Activated naive CD8-positive, alpha-beta T cell treated with anti-CD3 and anti-CD28 coated beads, Interleukin-2, amount 50 U/mL, for 24 hours (primary cell): ENCODE results near the gene MED13L.

Source experiments
- ATAC-seq: fragments of 150-1000 bp; cut with Tn5 transposase; one replicate; pipeline ENCODE4 v1.10.0; 2021
- DNase-seq: peaks from one replicate; pipeline ENCODE4 v3.0.0; 2021
- H3K27ac Mint-ChIP-seq: one replicate; pipeline ENCODE4 v1.8.0; 2021; ENCODE audit warnings: mild to moderate bottlenecking, mixed read lengths
- H3K27me3 Mint-ChIP-seq: one replicate; pipeline ENCODE4 v1.8.0; 2021; ENCODE audit warnings: mixed read lengths
- H3K36me3 Mint-ChIP-seq: one replicate; pipeline ENCODE4 v1.8.0; 2021; ENCODE audit warnings: low read depth, mixed read lengths
- H3K4me1 Mint-ChIP-seq: one replicate; pipeline ENCODE4 v1.8.0; 2021; ENCODE audit warnings: mixed read lengths
- H3K4me3 Mint-ChIP-seq: one replicate; pipeline ENCODE4 v1.8.0; 2021; ENCODE audit warnings: mild to moderate bottlenecking, moderate library complexity, mixed read lengths
- H3K9me3 Mint-ChIP-seq: one replicate; pipeline ENCODE4 v1.8.0; 2021; ENCODE audit warnings: mixed read lengths

The MED13L gene

DNA sequence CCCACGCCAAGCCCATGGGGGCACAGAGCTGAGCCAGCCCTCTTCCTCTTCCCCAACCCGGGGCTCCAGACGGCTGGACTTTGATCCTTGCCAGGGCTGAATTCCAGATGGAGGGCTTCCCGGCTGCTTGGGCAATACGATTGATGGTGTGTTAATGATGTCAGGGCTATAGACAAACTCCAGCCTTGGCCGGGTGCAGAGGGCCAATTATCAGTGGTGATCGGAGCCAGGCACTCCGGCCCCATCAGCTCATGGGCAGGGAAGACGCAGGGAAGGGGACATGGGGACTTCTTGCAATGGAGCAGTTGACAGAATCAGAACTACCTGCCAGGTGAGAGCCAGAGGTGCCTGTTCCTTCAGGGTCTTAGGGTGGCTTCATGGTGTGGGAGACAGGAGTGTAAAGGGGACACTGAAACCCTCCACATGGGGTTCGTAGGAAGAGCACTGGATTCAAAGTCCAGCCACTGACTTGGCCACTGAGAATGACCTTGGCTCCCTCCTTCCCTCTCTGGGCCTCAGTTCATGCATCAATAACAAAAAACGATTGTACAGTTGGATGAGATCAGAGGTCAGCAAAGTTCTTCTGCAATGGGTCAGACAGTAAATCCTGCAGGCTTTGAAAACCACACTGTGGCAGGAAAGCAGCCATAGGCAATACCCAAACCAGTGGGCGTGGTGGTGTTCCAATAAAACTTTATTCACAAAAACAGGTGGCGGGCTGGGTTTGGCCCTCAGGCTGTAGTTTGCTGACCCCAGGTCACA is 333.7 kb downstream of the MED13L start:
- H3K4me1 Mint-ChIP-seq = no peaks in the 10 kb centered on the region
- H3K9me3 Mint-ChIP-seq = peaks cover 5% of the 10 kb centered on the region
- DNase-seq (no peak), ATAC-seq (no peak)
- H3K27me3 Mint-ChIP-seq = peaks cover 4% of the 10 kb centered on the region
- peaks cover 1% of the 10 kb centered on the region for H3K36me3 Mint-ChIP-seq
- H3K4me3 Mint-ChIP-seq = no peak overlapping the region
- H3K27ac Mint-ChIP-seq = no peak overlapping the region

DNA sequence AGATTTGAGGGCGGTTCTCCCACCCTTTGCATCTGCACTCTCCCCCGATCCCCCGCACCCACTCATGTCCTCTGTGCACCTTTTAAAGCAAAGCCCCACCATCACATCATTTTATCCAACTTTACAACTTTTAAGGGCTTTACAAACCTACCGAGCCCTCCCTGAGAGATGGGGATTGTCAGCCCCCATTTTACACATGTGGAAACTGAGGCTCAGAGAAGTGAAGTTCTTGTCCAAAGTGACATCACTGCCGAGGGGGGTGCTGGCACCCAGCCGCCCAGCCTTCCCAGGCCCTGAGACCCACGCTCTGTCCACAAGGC is 334.2 kb downstream of the MED13L start:
- ATAC-seq = no peak
- Mint-ChIP-seq H3K9me3 (peaks cover 9% of the 10 kb centered on the region), H3K27ac (no peak overlapping the region), H3K36me3 (peaks cover 1% of the 10 kb centered on the region), H3K4me3 (no peak overlapping the region), H3K4me1 (no peaks in the 10 kb centered on the region), H3K27me3 (peaks cover 4% of the 10 kb centered on the region)
- DNase-seq = no peak

DNA sequence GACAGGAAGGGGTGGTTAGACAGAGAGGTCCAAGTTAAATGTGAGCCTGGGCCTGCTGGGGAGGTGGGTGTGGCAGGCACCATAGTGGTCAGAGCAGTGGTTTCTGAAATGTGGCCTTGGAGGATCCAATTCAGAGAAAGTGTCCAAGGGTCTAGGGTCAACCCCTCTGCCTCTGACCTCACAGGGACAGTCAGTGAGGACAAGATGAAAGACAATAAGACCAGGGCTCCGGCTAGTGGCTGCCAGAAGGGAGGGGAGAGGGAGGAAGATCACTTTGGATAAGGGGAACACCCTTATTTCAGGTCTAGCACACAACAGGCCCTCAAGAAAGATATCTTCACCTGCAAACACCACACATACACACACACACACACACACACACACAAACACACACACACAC is 335.1 kb downstream of the MED13L start:
- Mint-ChIP-seq H3K9me3 (peaks cover 9% of the 10 kb centered on the region), H3K27ac (no peak overlapping the region), H3K4me3 (no peak overlapping the region), H3K27me3 (peaks cover 4% of the 10 kb centered on the region), H3K4me1 (no peaks in the 10 kb centered on the region), H3K36me3 (peaks cover 1% of the 10 kb centered on the region)
- ATAC-seq (no peak), DNase-seq (no peak)

DNA sequence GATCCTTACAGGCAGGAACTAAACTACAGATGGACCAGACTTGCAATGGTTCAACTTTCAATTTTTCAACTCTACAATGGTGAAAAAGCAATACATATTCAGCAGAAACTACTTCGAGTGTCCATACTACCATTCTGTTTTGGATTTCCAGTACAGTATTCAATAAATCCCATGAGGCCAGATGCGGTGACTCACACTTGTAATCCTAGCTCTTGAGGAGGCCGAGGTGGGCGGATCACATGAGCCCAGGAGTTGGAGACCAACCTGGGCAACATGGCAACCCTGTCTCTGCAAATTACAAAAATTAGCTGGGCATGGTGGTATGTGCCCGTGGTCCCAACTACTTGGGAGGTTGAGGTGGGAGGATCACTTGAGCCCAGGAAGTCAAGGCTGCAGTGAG is 336.1 kb downstream of the MED13L start:
- Mint-ChIP-seq H3K9me3 (peaks cover 9% of the 10 kb centered on the region), H3K4me1 (no peaks in the 10 kb centered on the region), H3K4me3 (no peak overlapping the region), H3K27ac (no peak overlapping the region), H3K27me3 (peaks cover 4% of the 10 kb centered on the region), H3K36me3 (peaks cover 1% of the 10 kb centered on the region)
- no peak for ATAC-seq
- no peak for DNase-seq

DNA sequence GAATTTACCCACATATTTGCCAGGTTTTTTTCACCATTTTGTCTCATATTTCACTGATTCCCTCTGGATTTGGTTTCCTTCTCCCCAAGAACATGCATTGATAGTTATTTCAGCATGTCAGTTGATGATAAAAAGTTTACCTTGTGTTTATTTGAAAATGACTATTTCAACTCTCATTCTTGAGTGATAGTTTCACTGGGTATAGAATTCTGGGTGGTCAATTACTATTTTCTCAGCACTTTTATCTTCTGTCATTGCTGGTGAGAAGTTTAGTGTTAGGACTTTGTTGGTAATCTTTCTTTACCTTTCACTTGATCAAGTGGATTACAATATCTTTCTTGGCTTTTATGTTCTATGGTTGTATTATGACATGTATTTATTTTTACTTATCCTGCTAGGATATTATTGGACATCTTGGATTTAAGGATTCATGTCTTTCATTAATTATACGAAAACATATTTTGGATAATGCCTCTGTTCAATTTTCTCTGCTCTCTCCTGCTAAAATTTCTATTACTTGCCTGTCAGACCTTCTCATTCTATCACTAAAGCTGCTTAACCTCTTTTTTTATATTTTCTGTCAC is 338.6 kb downstream of the MED13L start:
- ATAC-seq (no peak), DNase-seq (no peak)
- no peak overlapping the region for H3K27ac Mint-ChIP-seq
- H3K36me3 Mint-ChIP-seq = peaks cover 1% of the 10 kb centered on the region
- H3K4me3 Mint-ChIP-seq = no peak overlapping the region
- peaks cover 9% of the 10 kb centered on the region for H3K9me3 Mint-ChIP-seq
- H3K4me1 Mint-ChIP-seq = no peaks in the 10 kb centered on the region
- peaks cover 4% of the 10 kb centered on the region for H3K27me3 Mint-ChIP-seq

DNA sequence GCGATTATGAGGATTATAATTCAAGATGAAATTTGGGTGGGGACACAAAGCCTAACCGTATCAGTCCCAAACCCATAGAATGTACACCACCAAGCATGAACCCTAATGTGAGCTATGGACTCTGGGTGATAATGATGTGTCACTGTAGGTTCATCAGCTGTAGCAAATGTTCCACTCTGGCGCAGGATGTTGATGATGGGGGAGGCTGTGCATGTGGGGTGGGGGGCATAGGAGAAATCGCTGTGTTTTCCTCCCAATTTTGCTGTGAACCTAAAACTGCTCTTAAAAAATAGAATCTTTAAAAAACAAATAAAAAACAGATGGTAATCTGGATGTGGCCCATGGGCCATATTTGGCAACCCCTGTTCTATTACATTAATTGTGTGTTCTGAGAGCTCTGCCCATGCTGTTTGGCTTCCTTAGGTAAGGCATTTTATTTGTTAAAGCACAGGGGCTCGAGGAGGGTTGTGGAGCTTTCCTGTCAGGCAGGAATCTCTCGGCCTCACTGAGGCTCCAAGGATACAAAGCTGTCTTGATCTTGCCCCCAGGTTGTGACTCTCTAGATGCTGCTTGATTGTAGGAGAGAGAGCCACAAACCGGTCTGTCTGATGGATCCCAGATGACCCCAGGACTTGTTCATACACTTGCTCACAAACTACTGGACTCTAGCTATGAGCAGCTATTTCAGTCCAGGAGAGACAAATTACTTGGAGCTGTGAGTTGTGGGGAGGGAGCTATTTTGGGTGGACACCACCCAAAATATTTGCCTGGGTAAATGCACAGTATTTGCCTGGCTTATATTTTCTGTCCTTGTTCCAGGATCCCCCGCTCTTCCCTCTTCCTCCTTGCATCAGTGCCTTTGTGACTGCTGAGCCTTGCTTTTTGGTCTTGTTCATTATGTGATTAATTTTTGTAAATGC is 340.2 kb downstream of the MED13L start:
- Mint-ChIP-seq H3K4me1 (no peaks in the 10 kb centered on the region), H3K27me3 (peaks cover 4% of the 10 kb centered on the region), H3K36me3 (peaks cover 1% of the 10 kb centered on the region), H3K9me3 (peaks cover 9% of the 10 kb centered on the region), H3K4me3 (no peak overlapping the region), H3K27ac (no peak overlapping the region)
- no peak for ATAC-seq
- no peak for DNase-seq

DNA sequence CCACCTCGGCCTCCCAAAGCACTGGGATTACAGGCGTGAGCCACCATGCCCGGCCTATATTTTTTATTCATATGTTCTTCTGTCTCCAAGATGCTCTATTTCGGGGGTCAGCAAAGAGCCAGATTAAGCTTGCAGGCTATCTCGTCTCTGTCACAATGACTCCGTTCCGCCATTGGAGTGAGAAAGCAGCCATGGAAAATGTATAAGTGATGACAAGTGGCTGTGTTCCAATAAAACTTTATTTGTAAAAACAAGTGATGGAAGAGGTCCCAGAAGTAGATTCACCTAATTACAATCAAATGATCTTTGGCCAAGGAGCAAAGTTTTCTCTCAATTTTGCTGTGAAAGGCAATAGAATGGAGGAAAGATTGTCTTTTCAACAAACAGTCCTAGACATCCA is 342.6 kb downstream of the MED13L start:
- DNase-seq (no peak), ATAC-seq (no peak)
- Mint-ChIP-seq H3K27me3 (peaks cover 4% of the 10 kb centered on the region), H3K9me3 (peaks cover 9% of the 10 kb centered on the region), H3K4me1 (no peaks in the 10 kb centered on the region), H3K4me3 (no peak overlapping the region), H3K27ac (no peak overlapping the region), H3K36me3 (peaks cover 1% of the 10 kb centered on the region)

DNA sequence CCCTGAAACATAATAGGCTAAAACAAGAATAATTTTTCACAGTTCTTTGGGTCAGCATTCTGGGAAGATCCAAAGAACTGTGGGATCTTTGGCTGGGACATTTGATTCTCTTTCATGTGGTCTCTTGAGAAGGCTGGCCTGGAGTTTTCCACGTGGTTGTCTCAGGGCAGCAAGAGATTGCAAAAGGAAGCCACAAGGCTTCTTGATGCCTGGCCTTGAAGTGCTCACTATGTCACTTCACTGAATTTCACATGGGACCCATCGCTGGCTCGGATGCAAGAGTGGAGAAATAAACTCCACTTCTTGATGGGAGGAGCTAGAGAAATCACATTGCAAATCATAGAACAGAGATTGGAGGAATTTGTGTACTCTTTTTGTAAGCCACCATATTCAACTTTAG is 343.4 kb downstream of the MED13L start:
- Mint-ChIP-seq H3K27me3 (peaks cover 1% of the 10 kb centered on the region), H3K36me3 (no peaks in the 10 kb centered on the region)

DNA sequence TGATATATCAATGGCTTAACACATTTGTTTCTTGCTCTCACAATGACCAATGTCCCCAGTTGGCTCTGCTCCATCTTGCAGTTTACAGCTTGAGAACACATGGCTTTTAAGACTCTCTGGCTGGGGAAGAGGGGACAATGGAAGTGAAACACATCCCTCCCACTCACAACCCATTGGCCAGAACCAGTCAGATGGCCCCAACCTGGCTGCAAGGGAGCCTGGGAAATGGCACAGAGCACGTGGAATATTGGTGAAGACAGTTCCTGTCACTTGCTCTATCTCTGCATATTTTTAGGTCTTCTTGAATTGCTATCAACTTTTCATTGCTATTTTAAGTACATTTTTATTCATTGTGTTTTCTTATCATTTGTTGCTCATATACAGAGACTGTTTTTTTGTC is 345.4 kb downstream of the MED13L start:
- ATAC-seq (no peak), DNase-seq (no peak)
- no peaks in the 10 kb centered on the region for H3K36me3 Mint-ChIP-seq
- H3K9me3 Mint-ChIP-seq = no peaks in the 10 kb centered on the region
- H3K27ac Mint-ChIP-seq = no peak overlapping the region
- no peaks in the 10 kb centered on the region for H3K4me1 Mint-ChIP-seq
- peaks cover 2% of the 10 kb centered on the region for H3K27me3 Mint-ChIP-seq
- no peak overlapping the region for H3K4me3 Mint-ChIP-seq

More for the DNA sequence above, 343.4 kb downstream of the MED13L start:
- Mint-ChIP-seq H3K9me3 (peaks cover 6% of the 10 kb centered on the region), H3K4me1 (no peaks in the 10 kb centered on the region), H3K4me3 (no peak overlapping the region), H3K27ac (no peak overlapping the region)
- ATAC-seq = no peak
- no peak for DNase-seq

DNA sequence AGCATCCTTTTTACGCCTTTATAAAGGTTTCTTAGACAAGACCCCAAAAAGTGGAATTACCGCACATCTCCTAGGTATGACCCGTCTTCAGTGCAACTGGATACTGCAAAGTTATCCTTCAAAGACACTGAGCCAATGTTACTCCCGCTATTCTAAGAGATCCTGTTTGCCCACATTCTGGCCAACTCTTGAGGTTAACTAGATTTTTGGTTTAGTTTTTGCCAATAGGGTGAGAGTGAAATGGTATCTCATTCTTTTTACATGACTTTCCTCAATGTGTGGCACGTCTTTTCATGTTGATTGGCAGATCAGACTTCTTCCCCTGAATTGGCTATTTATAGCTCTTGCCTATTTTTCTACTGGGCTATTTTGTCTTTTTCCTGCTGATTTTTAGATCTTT is 347.2 kb downstream of the MED13L start:
- Mint-ChIP-seq H3K27me3 (peaks cover 2% of the 10 kb centered on the region), H3K4me3 (no peak overlapping the region), H3K36me3 (no peaks in the 10 kb centered on the region), H3K9me3 (no peaks in the 10 kb centered on the region), H3K4me1 (no peaks in the 10 kb centered on the region), H3K27ac (no peak overlapping the region)
- ATAC-seq = no peak
- no peak for DNase-seq

DNA sequence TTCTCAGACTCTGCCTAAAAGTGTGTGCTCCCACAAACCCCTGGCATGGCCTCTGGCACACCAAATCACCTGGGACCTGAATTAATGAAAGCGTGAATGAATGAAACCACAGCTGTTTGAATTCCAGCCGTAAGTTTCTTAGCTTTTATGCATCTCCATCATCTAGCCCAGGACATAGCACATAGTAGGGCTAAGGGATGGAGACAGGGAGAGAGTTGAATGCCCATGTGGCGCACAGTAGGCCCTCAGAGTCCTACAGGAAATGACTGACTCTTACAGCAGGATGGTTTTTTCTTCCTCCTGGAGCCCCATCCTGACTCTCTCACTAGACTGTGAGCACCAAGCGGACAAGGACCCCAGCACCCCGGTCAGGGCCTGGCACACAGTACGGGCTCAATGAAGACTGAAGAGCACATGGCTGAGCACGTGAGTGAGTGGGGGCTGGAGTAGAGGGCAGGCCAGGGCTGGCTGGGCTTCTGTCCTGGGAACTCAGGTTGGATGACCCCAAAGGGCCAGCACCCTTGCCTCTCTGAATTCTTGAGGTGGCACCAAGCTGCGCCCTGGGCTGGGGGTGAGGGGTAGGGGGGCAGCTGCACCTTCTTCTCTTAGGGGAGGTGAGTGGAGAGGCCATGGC is 351.3 kb downstream of the MED13L start:
- ATAC-seq (no peak), DNase-seq (no peak)
- H3K27me3 Mint-ChIP-seq = peaks cover 16% of the 10 kb centered on the region
- H3K36me3 Mint-ChIP-seq = no peaks in the 10 kb centered on the region
- H3K27ac Mint-ChIP-seq = no peak overlapping the region
- H3K9me3 Mint-ChIP-seq = peaks cover 11% of the 10 kb centered on the region
- H3K4me1 Mint-ChIP-seq = no peaks in the 10 kb centered on the region
- no peak overlapping the region for H3K4me3 Mint-ChIP-seq

DNA sequence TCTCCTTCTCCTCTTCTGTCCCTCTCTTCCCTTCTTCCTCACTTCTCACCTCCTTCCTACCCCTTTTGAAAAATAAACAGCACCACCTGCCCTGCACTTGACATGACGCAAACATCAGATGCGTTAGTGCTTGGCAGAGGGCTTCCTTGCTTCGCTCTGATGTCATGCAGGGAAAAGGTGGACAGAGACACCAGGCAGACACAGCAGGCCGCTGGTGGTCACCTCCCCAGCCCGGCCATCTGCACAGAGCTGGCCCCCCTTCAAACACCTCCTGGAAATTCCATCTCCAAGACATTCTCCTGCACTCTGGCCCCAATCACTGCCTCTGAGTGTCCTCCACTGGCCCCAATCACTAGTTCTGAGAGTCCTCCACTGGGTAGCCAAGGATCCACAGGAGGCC is 353.6 kb downstream of the MED13L start:
- H3K27ac Mint-ChIP-seq = no peak overlapping the region
- H3K36me3 Mint-ChIP-seq = no peaks in the 10 kb centered on the region
- no peak overlapping the region for H3K4me3 Mint-ChIP-seq
- peaks cover 21% of the 10 kb centered on the region for H3K27me3 Mint-ChIP-seq
- H3K9me3 Mint-ChIP-seq = peaks cover 11% of the 10 kb centered on the region
- DNase-seq (no peak), ATAC-seq (no peak)
- H3K4me1 Mint-ChIP-seq = no peaks in the 10 kb centered on the region

DNA sequence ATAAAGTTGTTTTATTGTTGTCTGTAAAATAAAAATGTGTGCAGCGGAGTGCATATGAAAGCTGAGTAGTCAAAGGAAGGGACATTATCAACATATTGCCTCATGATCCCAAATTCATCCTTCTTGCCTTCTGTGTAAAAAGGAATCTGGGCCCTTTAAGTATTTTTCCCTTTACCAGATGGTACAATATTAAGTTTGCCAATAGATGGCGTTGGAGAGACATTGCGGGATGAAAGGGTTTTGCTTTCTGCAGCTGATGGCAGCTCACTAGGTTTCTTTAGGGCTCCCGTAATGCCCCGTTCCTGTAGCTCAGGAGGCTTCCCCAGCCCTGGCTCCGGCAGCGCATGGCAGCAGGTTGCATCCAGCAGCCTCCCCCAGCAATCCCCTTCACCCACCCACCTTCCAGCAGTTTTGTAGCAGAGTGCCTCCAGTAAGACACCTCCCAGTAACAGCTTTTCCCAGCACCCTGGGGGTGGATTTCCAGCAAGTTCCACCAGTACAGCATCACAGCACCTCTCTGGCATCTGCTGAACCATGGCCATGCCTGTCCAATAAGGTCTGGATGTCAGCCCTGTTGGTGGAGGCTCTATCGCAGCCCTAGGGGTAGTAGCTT is 354.4 kb downstream of the MED13L start:
- no peak overlapping the region for H3K4me3 Mint-ChIP-seq
- DNase-seq (no peak), ATAC-seq (no peak)
- no peak overlapping the region for H3K27ac Mint-ChIP-seq
- H3K36me3 Mint-ChIP-seq = no peaks in the 10 kb centered on the region
- H3K9me3 Mint-ChIP-seq = peaks cover 11% of the 10 kb centered on the region
- peaks cover 27% of the 10 kb centered on the region for H3K27me3 Mint-ChIP-seq
- no peaks in the 10 kb centered on the region for H3K4me1 Mint-ChIP-seq

DNA sequence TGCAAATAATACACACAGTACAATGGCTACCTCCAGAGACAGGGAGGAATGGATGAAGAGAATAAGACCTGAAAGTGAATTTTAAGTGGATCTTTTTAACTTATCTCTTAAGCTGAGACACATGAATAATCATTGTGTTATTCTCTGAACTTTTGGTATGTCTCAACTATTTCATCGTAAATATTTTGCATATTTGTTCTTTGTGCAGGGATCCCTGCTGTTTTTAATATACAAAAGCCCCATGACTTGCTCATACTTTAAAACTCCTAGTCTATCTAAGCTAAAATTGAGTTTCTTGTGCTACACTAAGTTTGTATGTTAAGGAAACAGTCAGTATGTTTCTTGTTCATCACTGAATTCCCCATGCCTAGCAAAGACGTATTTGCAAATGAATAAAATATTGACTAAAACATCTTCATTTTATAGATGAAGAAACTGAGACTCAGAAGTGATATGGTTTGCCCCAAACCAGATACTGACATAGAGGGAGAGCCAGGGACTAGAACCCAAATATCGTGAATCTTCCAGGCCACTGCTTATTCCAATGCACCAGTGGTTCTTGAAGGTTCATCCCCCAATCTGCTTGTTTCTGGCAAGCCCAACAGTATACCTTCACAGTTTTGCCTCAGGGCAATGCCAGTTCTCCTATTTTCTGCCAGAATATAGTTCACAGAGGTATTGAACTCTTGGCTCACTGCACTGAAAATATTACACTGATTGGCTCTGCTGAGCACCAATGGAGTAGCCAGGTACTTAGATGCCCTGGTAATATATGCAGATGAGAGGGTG is 356.9 kb downstream of the MED13L start:
- H3K27me3 Mint-ChIP-seq = peaks cover 41% of the 10 kb centered on the region
- no peak for ATAC-seq
- peaks cover 11% of the 10 kb centered on the region for H3K9me3 Mint-ChIP-seq

More for the DNA sequence above, 356.9 kb downstream of the MED13L start:
- H3K4me1 Mint-ChIP-seq = no peaks in the 10 kb centered on the region
- H3K4me3 Mint-ChIP-seq = no peak overlapping the region
- H3K36me3 Mint-ChIP-seq = no peaks in the 10 kb centered on the region
- H3K27ac Mint-ChIP-seq = no peak overlapping the region
- no peak for DNase-seq
